ENCODE data around the gene NHERF2. TPM values are rescaled to one million over a fixed set of nuclear protein-coding genes. Genes with fewer than 3 reads are reported as not detected.

Gene NHERF2
- total and polyA plus RNA-seq, 11 donors: 124 to 496 (median 227) TPM

DNA sequence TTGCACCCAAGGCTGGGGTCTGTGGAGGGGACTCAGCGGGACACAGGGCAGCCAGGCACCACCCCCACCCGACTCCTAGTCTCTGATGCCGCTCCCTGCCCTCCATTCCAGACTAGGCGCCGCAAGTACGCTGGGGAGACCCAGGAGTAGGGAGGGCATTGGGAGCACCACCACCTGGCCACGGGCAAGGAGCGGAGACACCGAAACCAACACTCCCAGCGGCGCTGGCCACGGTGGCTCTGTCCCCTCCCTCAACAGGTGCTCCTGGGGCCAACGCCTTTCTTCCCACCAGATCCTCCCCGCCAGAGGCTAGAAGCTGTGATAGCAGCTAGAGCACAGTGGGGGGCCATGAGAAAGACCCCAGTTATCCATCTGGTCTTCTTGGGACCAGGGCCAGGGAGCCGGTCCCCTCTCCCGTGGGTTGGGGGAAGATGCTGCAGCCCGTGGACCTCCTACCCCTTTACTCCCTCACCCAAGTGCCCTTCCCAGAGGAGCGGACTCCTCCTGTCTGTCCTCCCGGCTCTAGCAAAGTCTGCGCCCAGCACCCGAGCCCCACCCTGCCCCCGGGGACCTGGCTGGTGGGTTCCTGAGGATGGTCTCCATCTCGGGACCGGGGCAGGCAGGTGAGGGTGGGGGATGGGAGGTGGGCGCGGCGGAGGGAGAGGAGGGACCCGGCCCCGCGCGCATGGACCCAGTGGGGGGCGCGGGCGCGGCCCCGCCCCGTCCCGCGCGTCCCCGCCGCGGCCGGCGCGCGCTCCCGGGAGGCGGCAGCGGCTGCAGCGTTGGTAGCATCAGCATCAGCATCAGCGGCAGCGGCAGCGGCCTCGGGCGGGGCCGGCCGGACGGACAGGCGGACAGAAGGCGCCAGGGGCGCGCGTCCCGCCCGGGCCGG lies 37.2 kb upstream of the NHERF2 start, which contains the start of gene SYNGR3:
Gene SYNGR3, plus strand, starts transcription at position 762 of the 892 bp plus-strand sequence. CDS start 133 bp downstream, outside the sequence.
- peaks cover 0 to 20% (median 13%) of the 10 kb centered on the region in 9 donors for H3K36me3 ChIP-seq
- DNase-seq (no peak), ATAC-seq (no peak)
- intact Hi-C loops (cut with DNase I): loop anchor here in 1 of 10 donors (10.0 kb wide), 1 partner anchor 125 kb away; no protein-coding TSS in a partner anchor
- H3K4me3 ChIP-seq: peak within 1 kb of the TSS in 7 of 12 donors; percentile 13 to 59 (median 30)
- 5 to 21% (median 10%) methylated on average over 15 to 67 of the region's 67 CpGs for WGBS, 4 donors
- peaks cover 8 to 47% (median 27%) of the 10 kb centered on the region in 12 donors for H3K4me1 ChIP-seq
- no peak within 1 kb of the TSS for H3K27ac ChIP-seq
- no peaks in the 10 kb centered on the region for H3K9me3 ChIP-seq
- H3K27me3 ChIP-seq: peaks cover 11 to 39% (median 30%) of the 10 kb centered on the region in 9 donors
- no peak for TF ChIP-seq POLR2A (IDR thresholded peaks at IDR 0.05)
- TF ChIP-seq, protein P1, sequence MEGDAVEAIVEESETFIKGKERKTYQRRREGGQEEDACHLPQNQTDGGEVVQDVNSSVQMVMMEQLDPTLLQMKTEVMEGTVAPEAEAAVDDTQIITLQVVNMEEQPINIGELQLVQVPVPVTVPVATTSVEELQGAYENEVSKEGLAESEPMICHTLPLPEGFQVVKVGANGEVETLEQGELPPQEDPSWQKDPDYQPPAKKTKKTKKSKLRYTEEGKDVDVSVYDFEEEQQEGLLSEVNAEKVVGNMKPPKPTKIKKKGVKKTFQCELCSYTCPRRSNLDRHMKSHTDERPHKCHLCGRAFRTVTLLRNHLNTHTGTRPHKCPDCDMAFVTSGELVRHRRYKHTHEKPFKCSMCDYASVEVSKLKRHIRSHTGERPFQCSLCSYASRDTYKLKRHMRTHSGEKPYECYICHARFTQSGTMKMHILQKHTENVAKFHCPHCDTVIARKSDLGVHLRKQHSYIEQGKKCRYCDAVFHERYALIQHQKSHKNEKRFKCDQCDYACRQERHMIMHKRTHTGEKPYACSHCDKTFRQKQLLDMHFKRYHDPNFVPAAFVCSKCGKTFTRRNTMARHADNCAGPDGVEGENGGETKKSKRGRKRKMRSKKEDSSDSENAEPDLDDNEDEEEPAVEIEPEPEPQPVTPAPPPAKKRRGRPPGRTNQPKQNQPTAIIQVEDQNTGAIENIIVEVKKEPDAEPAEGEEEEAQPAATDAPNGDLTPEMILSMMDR (IDR thresholded peaks at IDR 0.05): no peak

DNA sequence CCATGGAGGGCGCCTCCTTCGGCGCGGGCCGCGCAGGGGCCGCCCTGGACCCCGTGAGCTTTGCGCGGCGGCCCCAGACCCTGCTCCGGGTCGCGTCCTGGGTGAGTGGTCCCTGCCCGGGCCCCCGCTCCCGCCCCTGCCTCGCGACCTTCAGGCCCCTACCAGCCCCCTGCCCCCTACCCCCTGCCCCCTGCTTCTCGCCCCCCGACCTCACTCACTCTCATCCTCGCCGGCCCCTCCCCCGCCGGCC lies 36.7 kb upstream of the NHERF2 start:
- WGBS, 4 donors: 0 to 2% (median 1%) methylated on average over 3 to 25 of the region's 25 CpGs
- no peak for DNase-seq
- H3K4me3 ChIP-seq: peak overlapping the region in 5 of 12 donors; percentile 28 to 59 (median 30)
- H3K9me3 ChIP-seq: no peaks in the 10 kb centered on the region
- H3K27me3 ChIP-seq: peaks cover 11 to 39% (median 30%) of the 10 kb centered on the region in 9 donors
- intact Hi-C loops (cut with DNase I): loop anchor here in 1 of 10 donors (10.0 kb wide), 1 partner anchor 125 kb away; no protein-coding TSS in a partner anchor
- H3K4me1 ChIP-seq: peaks cover 6 to 41% (median 22%) of the 10 kb centered on the region in 12 donors
- peaks cover 0 to 20% (median 13%) of the 10 kb centered on the region in 9 donors for H3K36me3 ChIP-seq
- no peak overlapping the region for H3K27ac ChIP-seq
- TF ChIP-seq, protein P1 (IDR thresholded peaks at IDR 0.05): no peak
- TF ChIP-seq POLR2A (IDR thresholded peaks at IDR 0.05): no peak
- no peak for ATAC-seq

DNA sequence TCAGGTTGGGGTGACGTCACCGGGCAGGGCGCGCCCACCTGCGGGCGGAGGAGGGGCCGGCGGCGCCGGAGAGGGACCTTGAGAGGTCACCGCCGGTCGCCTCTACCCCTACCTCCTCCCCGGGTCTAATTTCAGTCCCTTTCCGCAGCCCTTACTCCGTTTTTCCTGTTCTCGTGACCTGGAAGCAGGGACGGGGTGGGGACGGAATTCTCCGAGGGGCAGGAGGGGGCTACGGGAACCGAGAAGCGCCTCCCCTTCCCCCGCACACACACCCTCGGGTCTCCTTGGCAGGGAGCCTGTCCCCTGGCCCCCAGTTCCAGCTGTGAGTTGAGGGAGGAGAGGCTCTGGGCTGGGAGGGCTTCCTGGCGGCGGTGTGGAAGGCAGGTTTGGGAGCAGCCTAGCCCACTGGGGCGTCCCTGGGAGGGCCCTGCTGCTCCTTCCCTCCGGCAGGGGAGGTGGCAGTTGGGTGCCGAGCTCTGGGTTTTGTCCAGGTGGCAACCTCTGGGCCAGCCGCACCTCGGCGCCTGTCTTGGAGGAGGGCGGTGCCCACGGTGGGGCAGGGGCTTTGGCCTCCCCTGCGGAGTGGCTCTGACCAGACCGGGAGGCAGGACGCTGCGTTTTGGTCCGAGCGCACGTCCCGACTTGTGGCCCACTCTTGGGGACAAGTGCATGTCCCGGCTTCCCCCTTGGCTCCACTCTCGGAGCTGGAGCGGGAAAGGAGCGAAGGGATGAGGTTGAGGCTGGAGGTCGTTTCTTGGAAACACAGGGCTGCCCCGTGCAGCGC lies 36.2 kb upstream of the NHERF2 start:
- peaks cover 11 to 39% (median 30%) of the 10 kb centered on the region in 9 donors for H3K27me3 ChIP-seq
- H3K4me3 ChIP-seq: peak overlapping the region in 7 of 12 donors; percentile 13 to 59 (median 30)
- no peak overlapping the region for H3K27ac ChIP-seq
- DNase-seq (no peak), ATAC-seq (no peak)
- H3K4me1 ChIP-seq: peaks cover 5 to 36% (median 18%) of the 10 kb centered on the region in 12 donors
- H3K36me3 ChIP-seq: peaks cover 0 to 18% (median 11%) of the 10 kb centered on the region in 9 donors
- intact Hi-C loops (cut with DNase I): loop anchor here in 1 of 10 donors (10.0 kb wide), 1 partner anchor 126 kb away; no protein-coding TSS in a partner anchor
- no peaks in the 10 kb centered on the region for H3K9me3 ChIP-seq
- 4 to 6% (median 5%) methylated on average over 42 to 50 of the region's 50 CpGs for WGBS, 4 donors
- TF ChIP-seq, protein P1 (IDR thresholded peaks at IDR 0.05): no peak
- TF ChIP-seq POLR2A (IDR thresholded peaks at IDR 0.05): no peak
